Tibial nerve (tissue), 4 donors: ENCODE results near the gene FIBCD1.

Experiments
- EP300 ChIP-seq, 2 donors: sonication (generic); formaldehyde crosslinking; IDR thresholded peaks; one replicate each; pipeline ENCODE4 v1.6.1; 2017; ENCODE audit warnings: antibody characterized with exemption in 2 of 2, mild to moderate bottlenecking in 1 of 2
- TF ChIP-seq, protein P1 (sequence below), 5 experiments: fragments of 200-600 bp in 3 of 5; fragments of 450-650 bp in 2 of 5; sonication (generic) in 3 of 5; IDR thresholded peaks; one replicate each; pipeline ENCODE4 v1.5.1; 2016 to 2019; ENCODE audit warnings: antibody characterized with exemption in 5 of 5, mild to moderate bottlenecking in 3 of 5, moderate library complexity in 2 of 5

DNA sequence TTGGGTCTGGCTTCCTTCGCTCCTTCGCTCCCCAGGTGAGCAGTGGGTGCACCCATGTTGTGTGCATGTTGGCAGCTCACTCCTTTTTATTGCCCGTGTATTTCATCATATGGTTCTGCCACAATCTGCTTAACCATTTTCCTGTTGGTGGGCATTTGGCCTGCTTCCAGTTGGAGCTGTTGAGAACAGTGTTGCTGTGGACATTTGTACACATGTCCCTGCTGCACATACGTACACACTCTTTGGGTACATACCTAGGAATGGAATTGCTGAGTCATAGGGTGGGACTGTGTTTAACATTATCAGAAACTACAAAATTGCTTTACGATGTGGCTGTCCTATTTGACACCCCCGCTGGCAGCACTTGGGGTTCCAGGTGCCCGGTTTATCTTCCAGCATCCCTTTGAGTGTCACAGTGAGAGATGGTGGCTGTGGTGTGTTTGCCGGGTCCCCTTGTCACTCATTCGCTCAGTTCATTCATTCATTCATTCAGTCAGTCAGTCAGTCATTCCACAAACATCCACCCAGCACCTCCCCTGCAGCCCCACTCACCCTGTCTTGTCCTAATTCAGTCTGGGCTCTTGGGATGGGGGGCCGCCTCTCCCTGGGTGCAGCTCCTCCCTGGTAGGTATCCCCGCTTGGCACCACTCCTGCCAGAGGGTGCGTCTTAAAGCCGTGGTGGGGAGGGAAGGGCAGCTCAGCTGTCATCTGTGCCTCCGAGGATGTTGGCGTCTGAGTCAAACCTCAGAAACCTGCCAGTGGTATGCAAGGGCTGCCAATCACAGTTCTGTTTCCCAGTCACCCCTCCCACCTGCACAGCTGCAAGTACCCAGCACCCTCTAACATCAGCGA is 7.9 kb upstream of the FIBCD1 start:
- TF ChIP-seq EP300 (IDR thresholded peaks at IDR 0.05): no peak
- TF ChIP-seq, protein P1, sequence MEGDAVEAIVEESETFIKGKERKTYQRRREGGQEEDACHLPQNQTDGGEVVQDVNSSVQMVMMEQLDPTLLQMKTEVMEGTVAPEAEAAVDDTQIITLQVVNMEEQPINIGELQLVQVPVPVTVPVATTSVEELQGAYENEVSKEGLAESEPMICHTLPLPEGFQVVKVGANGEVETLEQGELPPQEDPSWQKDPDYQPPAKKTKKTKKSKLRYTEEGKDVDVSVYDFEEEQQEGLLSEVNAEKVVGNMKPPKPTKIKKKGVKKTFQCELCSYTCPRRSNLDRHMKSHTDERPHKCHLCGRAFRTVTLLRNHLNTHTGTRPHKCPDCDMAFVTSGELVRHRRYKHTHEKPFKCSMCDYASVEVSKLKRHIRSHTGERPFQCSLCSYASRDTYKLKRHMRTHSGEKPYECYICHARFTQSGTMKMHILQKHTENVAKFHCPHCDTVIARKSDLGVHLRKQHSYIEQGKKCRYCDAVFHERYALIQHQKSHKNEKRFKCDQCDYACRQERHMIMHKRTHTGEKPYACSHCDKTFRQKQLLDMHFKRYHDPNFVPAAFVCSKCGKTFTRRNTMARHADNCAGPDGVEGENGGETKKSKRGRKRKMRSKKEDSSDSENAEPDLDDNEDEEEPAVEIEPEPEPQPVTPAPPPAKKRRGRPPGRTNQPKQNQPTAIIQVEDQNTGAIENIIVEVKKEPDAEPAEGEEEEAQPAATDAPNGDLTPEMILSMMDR (IDR thresholded peaks at IDR 0.05): no peak
